C1 segment of cervical spinal cord (tissue), 14 donors: ENCODE results near the gene ZNF778.

Source experiments
- DNase-seq, 14 donors: peaks; one replicate each; lab custom pipeline; 2025; lab: John Stamatoyannopoulos, UW

ZNF778 gene

GRCh38 chr16:89217388-89218191, at the start of gene ZNF778:
TSS of gene ZNF778 (plus strand) at chr16:89217703. CDS start at chr16:89221128, 3,425 bp downstream.
- DNase-seq, result peak; percentile 28 to 88 (median 78)

GRCh38 chr16:89168381-89169189, 48.9 kb upstream of the ZNF778 start:
- DNase-seq, result no peak

GRCh38 chr16:89169778-89170177, 47.7 kb upstream of the ZNF778 start:
- DNase-seq, result no peak

- no peak for DNase-seq
These were observed 46.9 kb upstream of the ZNF778 start for GRCh38 chr16:89170346-89171215.

- peak in 13 of 14 donors; percentile 22 to 99 (median 71) for DNase-seq
These were observed 46.0 kb upstream of the ZNF778 start, which contains the start of gene CDH15 for GRCh38 chr16:89171216-89172170. TSS of gene CDH15 (plus strand) at chr16:89171748. CDS start at chr16:89171832, 84 bp downstream.

GRCh38 chr16:89172171-89172527, 45.4 kb upstream of the ZNF778 start:
- no peak for DNase-seq

GRCh38 chr16:89172528-89173173, 44.9 kb upstream of the ZNF778 start:
- DNase-seq, result peak in 1 of 14 donors; percentile 73

GRCh38 chr16:89173174-89173921, 44.2 kb upstream of the ZNF778 start:
- peak in 1 of 14 donors; percentile 43 for DNase-seq

GRCh38 chr16:89174055-89174827, 43.3 kb upstream of the ZNF778 start:
- no peak for DNase-seq

GRCh38 chr16:89174877-89175276, 42.6 kb upstream of the ZNF778 start:
- DNase-seq, result no peak

GRCh38 chr16:89175280-89176146, 42.0 kb upstream of the ZNF778 start:
- DNase-seq, result peak in 4 of 14 donors; percentile 18 to 99 (median 46)

GRCh38 chr16:89176147-89176690, 41.3 kb upstream of the ZNF778 start:
- DNase-seq, result no peak

GRCh38 chr16:89176717-89177116, 40.8 kb upstream of the ZNF778 start:
- no peak for DNase-seq

GRCh38 chr16:89177501-89177900, 40.0 kb upstream of the ZNF778 start:
- DNase-seq, result no peak

GRCh38 chr16:89178453-89179147, 38.9 kb upstream of the ZNF778 start:
- DNase-seq, result no peak

GRCh38 chr16:89179148-89179484, 38.4 kb upstream of the ZNF778 start:
- DNase-seq, result no peak
